Measurements from ENCODE around the gene GIMAP2.
A peak's percentile ranks its signal among the peaks of the same experiment; 100 is the strongest.
"Not testable (repeated sequence)": the region's sequence is repeated elsewhere in the genome, so short reads cannot be mapped to it uniquely, and the experiment has no call there.

GIMAP2 gene

GRCh38 chr7:150678601-150679000, 6.9 kb upstream of the GIMAP2 start:
- peak; percentile 43 for DNase-seq

- not testable (repeated sequence) for DNase-seq
These were observed 5.1 kb upstream of the GIMAP2 start for GRCh38 chr7:150680364-150680763.

GRCh38 chr7:150686030-150686631, 625 bp downstream of the GIMAP2 start:
- peak; percentile 39 for DNase-seq

GRCh38 chr7:150688630-150689029, 3.1 kb downstream of the GIMAP2 start:
- no peak for DNase-seq

- no peak for DNase-seq
These were observed 10.1 kb downstream of the GIMAP2 start for GRCh38 chr7:150695654-150696053.

- no peak for DNase-seq
These were observed 17.7 kb downstream of the GIMAP2 start for GRCh38 chr7:150703209-150703608.

GRCh38 chr7:150715293-150715692, 29.8 kb downstream of the GIMAP2 start:
- peak; percentile 36 for DNase-seq

GRCh38 chr7:150715738-150716137, 30.2 kb downstream of the GIMAP2 start:
- DNase-seq, result no peak

- DNase-seq, result peak; percentile 75
These were observed 30.9 kb downstream of the GIMAP2 start, which contains the start of gene GIMAP1 for GRCh38 chr7:150716368-150716767. GIMAP1 (plus strand) TSS chr7:150716613; CDS start chr7:150719048, 2,435 bp downstream.

GRCh38 chr7:150716939-150717338, 31.4 kb downstream of the GIMAP2 start:
- DNase-seq, result no peak

GRCh38 chr7:150717814-150718420, 32.4 kb downstream of the GIMAP2 start:
- no peak for DNase-seq

- no peak for DNase-seq
These were observed 33.9 kb downstream of the GIMAP2 start for GRCh38 chr7:150719436-150719835.

- DNase-seq, result no peak
These were observed 34.7 kb downstream of the GIMAP2 start for GRCh38 chr7:150719960-150720891.

GRCh38 chr7:150721970-150722373, 36.5 kb downstream of the GIMAP2 start:
- DNase-seq, result no peak

- DNase-seq, result no peak
These were observed 37.0 kb downstream of the GIMAP2 start for GRCh38 chr7:150722431-150722931.

GRCh38 chr7:150723467-150723866, 38.0 kb downstream of the GIMAP2 start:
- DNase-seq, result no peak

- DNase-seq, result no peak
These were observed 41.9 kb downstream of the GIMAP2 start for GRCh38 chr7:150727381-150727780.

GRCh38 chr7:150728011-150728410, 42.5 kb downstream of the GIMAP2 start:
- DNase-seq, result no peak

GRCh38 chr7:150728609-150729008, 43.1 kb downstream of the GIMAP2 start:
- no peak for DNase-seq

GRCh38 chr7:150731916-150732315, 46.4 kb downstream of the GIMAP2 start:
- DNase-seq, result no peak

GRCh38 chr7:150732786-150733481, 47.4 kb downstream of the GIMAP2 start:
- DNase-seq, result peak; percentile 32

- no peak for DNase-seq
These were observed 48.1 kb downstream of the GIMAP2 start for GRCh38 chr7:150733482-150734095.

All from CD4-positive, alpha-beta T cell treated with Interleukin-12 subunit alpha and Interleukin-12 subunit beta, for 1 hour (primary cell).